Heart left ventricle (tissue), 16 donors: ENCODE data around the gene MICAL3. TPM values are rescaled to one million over a fixed set of nuclear protein-coding genes. Genes with fewer than 3 reads are reported as not detected.
"Not testable (repeated sequence)": the region's sequence is repeated elsewhere in the genome, so short reads cannot be mapped to it uniquely, and the experiment has no call there.

Experiments used
- ATAC-seq, 4 donors: fragments of 200-7000 bp; cut with Tn5 transposase; one replicate each; pipeline ENCODE4 v1.9.1; 2020 to 2022; ENCODE audit warnings: moderate library complexity in 4 of 4, mild to moderate bottlenecking in 3 of 4, moderate number of reproducible peaks in 1 of 4
- DNase-seq, 5 donors: peaks; one replicate each; pipeline ENCODE4 v3.0.0-alpha.2; 2020
- H3K27ac ChIP-seq, 12 donors: fragments of 200-600 bp; sonication (generic) in 4 of 12; one replicate each; pipeline versions ENCODE4 v1.5.0 to v1.8.0; 2016 to 2022; ENCODE audit warnings: mild to moderate bottlenecking in 2 of 12
- H3K27me3 ChIP-seq, 9 donors: fragments of 200-600 bp; sonication (generic) in 2 of 9; one replicate each; pipeline versions ENCODE4 v1.5.1 to v1.8.0; 2016 to 2022; ENCODE audit warnings: mild to moderate bottlenecking in 3 of 9
- H3K36me3 ChIP-seq, 9 donors: fragments of 200-600 bp; sonication (generic) in 2 of 9; one replicate each; pipeline versions ENCODE4 v1.5.0 to v1.8.0; 2018 to 2022; ENCODE audit warnings: mild to moderate bottlenecking in 2 of 9
- H3K4me1 ChIP-seq, 12 donors: fragments of 200-600 bp; sonication (generic) in 4 of 12; one replicate each; pipeline versions ENCODE4 v1.5.0 to v1.8.0; 2016 to 2022; ENCODE audit warnings: mild to moderate bottlenecking in 3 of 12
- H3K4me3 ChIP-seq, 12 donors: fragments of 200-600 bp; sonication (generic) in 4 of 12; one replicate each; pipeline versions ENCODE4 v1.5.0 to v1.8.0; 2017 to 2022; ENCODE audit warnings: mild to moderate bottlenecking in 9 of 12, moderate library complexity in 4 of 12
- H3K9me3 ChIP-seq, 12 donors: fragments of 200-600 bp; sonication (generic) in 4 of 12; one replicate each; pipeline versions ENCODE4 v1.5.0 to v1.8.0; 2016 to 2022; ENCODE audit warnings: mild to moderate bottlenecking in 1 of 12
- POLR2A ChIP-seq, 2 donors: fragments of 450-650 bp; IDR thresholded peaks; one replicate each; pipeline ENCODE4 v1.6.1; 2017; ENCODE audit warnings: antibody characterized with exemption in 2 of 2, mild to moderate bottlenecking in 2 of 2, moderate library complexity in 2 of 2
- WGBS, 4 donors: extraction: QIAGEN DNeasy Blood & Tissue Kit in 2 of 4; methylation state at CpG; one replicate each; pipeline versions ENCODE4 v1.1.5 to v1.1.7; 2013 to 2018; 5-methylcytosine and 5-hydroxymethylcytosine counted together
- intact Hi-C, 10 donors: fragments of 100-400 bp; cut with DNase I; formaldehyde crosslinking; loops; one replicate each; pipeline versions ENCODE4 v1.11.1 to v1.14.2; 2022
- polyA plus RNA-seq, 2 donors: library from polyadenylated mRNA; stranded (reverse); fragments of 200-250 nt; gene quantifications; one replicate each; pipeline ENCODE4 v1.2.3, GENCODE V29; 2013
- total RNA-seq, 9 donors: library from RNA; depleted of rRNA in 2 of 9; stranded (reverse); fragments of >200 nt in 2 of 9; fragmentation: NEBNext Ultra II Directional in 3 of 9; extraction: Animal tissue kit (Norgen Biotek cat#: 25700) in 3 of 9; gene quantifications; one replicate each; pipeline versions ENCODE4 v1.1.0 to v1.2.4, GENCODE V29; 2016 to 2023
- TF ChIP-seq, protein P1 (sequence below), 12 donors: fragments of 200-600 bp; sonication (generic) in 4 of 12; IDR thresholded peaks; one replicate each; pipeline versions ENCODE4 v1.5.0 to v1.8.0; 2018 to 2022; ENCODE audit warnings: antibody characterized with exemption in 12 of 12, mild to moderate bottlenecking in 5 of 12
- donor health status: ischemic (EF 13 %, LVEDD 7.1; RV severe dilation, severe dysfunction).
- donor health status: healthy with polysubstance abuse.
- donor health status: DM: no; HTN: yes; CAD: no.
- donor health status: DM: no; HTN: no; CAD: no.
- donor health status: ischemic (EF 25% LVEDD 6.9; RV normal size, moderate dysfunction).
- donor health status: ischemic (EF 25% LVEDD 5.7; RV mildly dilated, moderate dysfunction).
- donor health status: healthy.
- donor health status: DM: yes; HTN: yes; CAD: no.
- donor health status: ischemic (EF 35%, LVEDD 5.7; RV mildly dilated, moderate dysfunction).
- donor health status: nonischemic (EF 11% LVEDD 7.7; RV severe dilation, severe dysfunction).
- donor health status: DM: yes; HTN: yes; CAD: no.
- donor health status: PGD.
- donor health status: ischemic (EF 29% LVEDD 5.4; RV normal size, mild dysfunction).
- donor health status: nonischemic (EF 23%, LVEDD 6.1; RV moderate dilation, normal function).

The MICAL3 gene
- total and polyA plus RNA-seq, 11 donors = 41.3 to 125 (median 83.3) TPM

DNA sequence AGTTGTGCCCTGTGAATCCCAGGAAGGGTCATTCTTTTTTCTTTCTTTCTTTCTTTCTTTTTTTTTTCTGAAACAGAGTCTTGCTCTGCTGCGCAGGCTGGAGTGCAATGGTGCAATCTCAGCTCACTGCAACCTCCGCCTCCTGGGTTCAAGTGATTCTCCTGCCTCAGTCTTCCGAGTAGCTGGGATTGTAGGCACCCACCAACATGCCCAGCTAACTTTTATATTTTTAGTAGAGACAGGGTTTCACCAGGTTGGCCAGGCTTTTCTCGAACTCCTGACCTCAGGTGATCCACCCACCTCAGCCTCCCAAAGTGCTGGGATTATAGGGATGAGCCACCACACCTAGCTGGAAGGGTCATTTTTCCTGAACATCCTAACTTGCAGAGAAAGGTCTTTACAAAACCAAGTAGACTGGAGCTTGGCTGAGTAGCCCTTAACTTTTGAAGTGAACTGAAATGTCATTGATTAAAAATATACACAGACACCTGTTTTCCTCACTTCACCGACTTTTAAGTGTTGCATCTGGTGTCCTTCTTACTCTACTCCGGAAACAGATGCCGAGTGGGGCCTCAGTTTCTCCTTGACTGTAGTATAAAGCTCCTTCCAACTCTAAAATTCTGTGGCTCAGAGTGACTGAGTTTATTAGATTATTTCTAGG, 47.1 kb upstream of the MICAL3 start:
- ATAC-seq, DNase-seq, H3K27me3 ChIP-seq, H3K4me3 ChIP-seq, H3K9me3 ChIP-seq, H3K36me3 ChIP-seq, H3K27ac ChIP-seq: not testable (repeated sequence)
- TF ChIP-seq, protein P1, sequence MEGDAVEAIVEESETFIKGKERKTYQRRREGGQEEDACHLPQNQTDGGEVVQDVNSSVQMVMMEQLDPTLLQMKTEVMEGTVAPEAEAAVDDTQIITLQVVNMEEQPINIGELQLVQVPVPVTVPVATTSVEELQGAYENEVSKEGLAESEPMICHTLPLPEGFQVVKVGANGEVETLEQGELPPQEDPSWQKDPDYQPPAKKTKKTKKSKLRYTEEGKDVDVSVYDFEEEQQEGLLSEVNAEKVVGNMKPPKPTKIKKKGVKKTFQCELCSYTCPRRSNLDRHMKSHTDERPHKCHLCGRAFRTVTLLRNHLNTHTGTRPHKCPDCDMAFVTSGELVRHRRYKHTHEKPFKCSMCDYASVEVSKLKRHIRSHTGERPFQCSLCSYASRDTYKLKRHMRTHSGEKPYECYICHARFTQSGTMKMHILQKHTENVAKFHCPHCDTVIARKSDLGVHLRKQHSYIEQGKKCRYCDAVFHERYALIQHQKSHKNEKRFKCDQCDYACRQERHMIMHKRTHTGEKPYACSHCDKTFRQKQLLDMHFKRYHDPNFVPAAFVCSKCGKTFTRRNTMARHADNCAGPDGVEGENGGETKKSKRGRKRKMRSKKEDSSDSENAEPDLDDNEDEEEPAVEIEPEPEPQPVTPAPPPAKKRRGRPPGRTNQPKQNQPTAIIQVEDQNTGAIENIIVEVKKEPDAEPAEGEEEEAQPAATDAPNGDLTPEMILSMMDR (IDR thresholded peaks at IDR 0.05) = peak in 1 of 12 donors; percentile 2
- intact Hi-C loops = loop anchor here in 8 of 10 donors (5.0 to 10.0 kb wide), 8 partner anchors 47 to 337 kb away; partner anchors contain the start of gene MICAL3 (in 3 of the 8)
- 86 to 89% (median 88%) methylated on average over 7 of the region's 7 CpGs for WGBS, 4 donors
- H3K4me1 ChIP-seq = peaks cover 0 to 31% (median 13%) of the 10 kb centered on the region in 12 donors

- DNase-seq = no peak
- ATAC-seq = no peak
Observed at GRCh38 chr22:18070556-18071306, 46.4 kb upstream of the MICAL3 start.

DNA sequence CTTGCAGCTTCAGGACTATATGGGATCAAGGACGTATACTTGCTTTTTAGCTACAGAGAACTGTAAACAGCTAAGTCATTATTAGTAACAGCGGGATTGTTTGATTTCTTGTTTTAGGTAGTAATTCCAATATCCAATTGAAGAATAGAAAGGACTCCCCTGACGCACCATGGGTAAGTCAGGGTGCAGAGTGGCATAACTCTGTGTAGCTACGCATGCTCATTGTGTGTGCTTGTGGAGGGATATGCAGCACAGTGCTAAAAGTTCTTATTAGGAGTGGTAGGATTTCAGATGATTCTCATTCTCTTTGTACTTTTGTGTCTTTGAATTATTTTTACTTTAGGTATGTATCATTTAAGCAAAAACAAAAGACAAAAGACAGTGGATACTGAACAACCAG, 45.7 kb upstream of the MICAL3 start:
- no peak overlapping the region for H3K4me3 ChIP-seq
- intact Hi-C loops = loop anchor here in 8 of 10 donors (5.0 to 10.0 kb wide), 8 partner anchors 45 to 335 kb away; partner anchors contain the start of gene MICAL3 (in 3 of the 8)
- no peaks in the 10 kb centered on the region for H3K36me3 ChIP-seq
- no peak overlapping the region for H3K27ac ChIP-seq
- H3K27me3 ChIP-seq = peaks cover 0 to 2% (median 0%) of the 10 kb centered on the region in 9 donors
- no peak for ATAC-seq
- peaks cover 0 to 27% (median 8%) of the 10 kb centered on the region in 12 donors for H3K4me1 ChIP-seq
- no peaks in the 10 kb centered on the region for H3K9me3 ChIP-seq
- TF ChIP-seq POLR2A (IDR thresholded peaks at IDR 0.05) = no peak
- TF ChIP-seq, protein P1 (IDR thresholded peaks at IDR 0.05) = no peak
- 91 to 96% (median 93%) methylated on average over 4 of the region's 4 CpGs for WGBS, 4 donors
- no peak for DNase-seq

More at GRCh38 chr22:18070556-18071306, 46.4 kb upstream of the MICAL3 start:
- TF ChIP-seq POLR2A (IDR thresholded peaks at IDR 0.05) = no peak
- TF ChIP-seq, protein P1 (IDR thresholded peaks at IDR 0.05) = peak in 4 of 12 donors; percentile 15 to 21 (median 16)
- Histone ChIP-seq H3K4me3 (no peak overlapping the region), H3K36me3 (no peaks in the 10 kb centered on the region), H3K9me3 (no peaks in the 10 kb centered on the region), H3K27ac (no peak overlapping the region), H3K27me3 (no peaks in the 10 kb centered on the region), H3K4me1 (peaks cover 0 to 29% (median 9%) of the 10 kb centered on the region in 12 donors)
- WGBS, 4 donors = 82 to 84% (median 82%) methylated on average over 14 of the region's 14 CpGs
- intact Hi-C loops = loop anchor here in 8 of 10 donors (5.0 to 10.0 kb wide), 8 partner anchors 46 to 336 kb away; partner anchors contain the start of gene MICAL3 (in 3 of the 8)

DNA sequence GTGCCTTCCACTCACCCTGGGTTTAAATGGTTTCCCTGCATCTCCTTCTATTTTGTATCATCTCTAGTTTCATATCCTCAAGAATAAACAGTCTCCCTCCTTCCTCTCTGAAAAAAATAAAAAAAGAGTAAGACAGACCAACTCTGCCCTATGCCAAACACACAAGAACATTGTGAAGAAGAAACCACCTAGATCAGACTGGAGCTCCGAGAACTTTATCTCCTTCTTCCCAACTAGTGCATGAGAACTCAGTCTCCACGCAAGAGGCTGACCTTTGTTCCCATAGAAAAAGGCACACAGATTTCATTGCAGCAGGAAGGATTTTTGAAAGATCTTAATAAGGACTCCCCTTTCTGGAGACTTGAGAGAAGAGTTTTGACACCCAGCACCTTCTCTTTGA, 44.7 kb upstream of the MICAL3 start:
- peak overlapping the region in 10 of 12 donors; percentile 47 to 97 (median 82) for H3K27ac ChIP-seq
- 53 to 66% (median 59%) methylated on average over 2 of the region's 2 CpGs for WGBS, 4 donors
- DNase-seq (no peak), ATAC-seq (no peak)
- no peaks in the 10 kb centered on the region for H3K36me3 ChIP-seq
- H3K9me3 ChIP-seq = no peaks in the 10 kb centered on the region
- H3K27me3 ChIP-seq = peaks cover 0 to 8% (median 0%) of the 10 kb centered on the region in 9 donors
- TF ChIP-seq, protein P1 (IDR thresholded peaks at IDR 0.05) = no peak
- TF ChIP-seq POLR2A (IDR thresholded peaks at IDR 0.05) = no peak
- peaks cover 0 to 27% (median 8%) of the 10 kb centered on the region in 12 donors for H3K4me1 ChIP-seq
- H3K4me3 ChIP-seq = no peak overlapping the region
- intact Hi-C loops = loop anchor here in 5 of 10 donors (5.0 kb wide), 5 partner anchors 37 to 162 kb away; no protein-coding TSS in a partner anchor
